SK-N-SH (cell line): Measurements from ENCODE around the gene ZNF80. TPM values are rescaled to one million over a fixed set of nuclear protein-coding genes. Genes with fewer than 3 reads are reported as not detected.

Experiments
- CTCF ChIA-PET: fragments of 300-600, 350-600 bp; formaldehyde crosslinking; extraction: SDS; loops from one replicate; lab custom pipeline; 2021; lab: Yijun Ruan, JAX
- POLR2A ChIA-PET: fragments of 350-600 bp; sonication (Branson Sonifier 250); formaldehyde crosslinking; extraction: SDS; loops from one replicate; lab custom pipeline; 2020; ENCODE audit warnings: antibody characterized with exemption, inconsistent platforms; lab: Yijun Ruan, JAX
- DNase-seq: peaks from one replicate; pipeline ENCODE4 v3.0.0; 2012
- H2AFZ ChIP-seq: fragments of 200-600 bp; sonication (generic); 2 replicates; pipeline ENCODE4 v1.8.1; 2016; ENCODE audit warnings: antibody characterized with exemption, mild to moderate bottlenecking, low read depth
- H3F3A ChIP-seq: fragments of 200-600 bp; sonication (generic); replicated peaks from 2 replicates; pipeline ENCODE3; 2016; ENCODE audit warnings: antibody characterized with exemption, mild to moderate bottlenecking; ENCODE audit not compliant: insufficient read depth
- H3K27ac ChIP-seq, 2 experiments: fragments of 200-500 bp in 1 of 2; fragments of 200-600 bp in 1 of 2; sonication (Bioruptor generic) in 1 of 2; sonication (generic), shearing (Covaris generic) in 1 of 2; 2 replicates each; pipeline versions ENCODE4 v1.5.1 to v1.6.1; 2014 to 2016; ENCODE audit warnings: low read depth in 2 of 2, inconsistent platforms in 1 of 2, low read length in 1 of 2, mild to moderate bottlenecking in 1 of 2, mixed read lengths in 1 of 2
- H3K27me3 ChIP-seq: fragments of 200-600 bp; sonication (generic), shearing (Covaris generic); 2 replicates; pipeline ENCODE4 v1.6.1; 2016; ENCODE audit warnings: mixed run types; ENCODE audit not compliant: insufficient read depth
- H3K36me3 ChIP-seq, 2 experiments: fragments of 200-500 bp in 1 of 2; fragments of 200-600 bp in 1 of 2; sonication (Bioruptor generic) in 1 of 2; sonication (generic) in 1 of 2; replicated peaks in 1 of 2; 2 replicates each; pipeline versions ENCODE3 to v1.5.1; 2014 to 2016; ENCODE audit warnings: low read length in 1 of 2, mild to moderate bottlenecking in 1 of 2; ENCODE audit not compliant: insufficient read depth in 2 of 2, control insufficient read depth in 1 of 2
- H3K4me1 ChIP-seq, 2 experiments: fragments of 200-500 bp in 1 of 2; fragments of 200-600 bp in 1 of 2; sonication (Bioruptor generic) in 1 of 2; sonication (generic), shearing (Covaris generic) in 1 of 2; 2 replicates each; pipeline versions ENCODE4 v1.5.1 to v1.6.1; 2014 to 2016; ENCODE audit warnings: low read depth in 1 of 2, low read length in 1 of 2, mixed run types in 1 of 2; ENCODE audit not compliant: insufficient read depth in 2 of 2, control insufficient read depth in 1 of 2
- H3K4me2 ChIP-seq: fragments of 200-600 bp; sonication (generic), shearing (Covaris generic); 2 replicates; pipeline ENCODE4 v1.6.1; 2017; ENCODE audit warnings: mixed run types
- H3K4me3 ChIP-seq, 2 experiments: fragments of 200-500 bp in 1 of 2; fragments of 200-600 bp in 1 of 2; sonication (Bioruptor generic) in 1 of 2; sonication (generic), shearing (Covaris generic) in 1 of 2; 2 replicates each; pipeline versions ENCODE4 v1.5.1 to v1.8.1; 2014 to 2016; ENCODE audit warnings: low read depth in 2 of 2, inconsistent platforms in 1 of 2, low read length in 1 of 2, mild to moderate bottlenecking in 1 of 2, mixed read lengths in 1 of 2, moderate library complexity in 1 of 2
- H3K79me2 ChIP-seq: fragments of 200-600 bp; sonication (generic); 2 replicates; pipeline ENCODE4 v1.8.1; 2017; ENCODE audit warnings: mild to moderate bottlenecking; ENCODE audit not compliant: insufficient read depth
- H3K9ac ChIP-seq: fragments of 200-600 bp; sonication (generic); 2 replicates; pipeline ENCODE4 v1.6.1; 2017; ENCODE audit warnings: mixed run types
- H3K9me2 ChIP-seq: fragments of 200-600 bp; sonication (generic); 2 replicates; pipeline ENCODE4 v1.6.1; 2017; ENCODE audit warnings: mixed run types
- H3K9me3 ChIP-seq: fragments of 200-600 bp; sonication (generic); 2 replicates; pipeline ENCODE4 v1.6.1; 2017; ENCODE audit warnings: mixed run types, mild to moderate bottlenecking, moderate library complexity
- H4K20me1 ChIP-seq: fragments of 200-600 bp; sonication (generic); 2 replicates; pipeline ENCODE4 v1.6.1; 2017; ENCODE audit warnings: mild to moderate bottlenecking, mixed run types; ENCODE audit not compliant: insufficient read depth
- EP300 ChIP-seq, 2 experiments: IDR thresholded peaks; 2 replicates each; pipeline versions ENCODE4 v1.4.0 to v1.6.1; 2012; ENCODE audit warnings: borderline replicate concordance in 1 of 2, low read depth in 1 of 2, low read length in 1 of 2
- EZH2phosphoT487 ChIP-seq: fragments of 200-600 bp; sonication (generic); IDR thresholded peaks from 2 replicates; pipeline ENCODE4 v1.6.1; 2017; ENCODE audit warnings: low read depth, mixed run types, mild to moderate bottlenecking, antibody characterized with exemption, moderate library complexity, borderline replicate concordance
- FOSL2 ChIP-seq: IDR thresholded peaks from 2 replicates; pipeline ENCODE4 v1.4.0; 2012; ENCODE audit warnings: low read depth, mild to moderate bottlenecking, moderate library complexity, borderline replicate concordance
- FOXJ3 ChIP-seq: sonication (generic); formaldehyde crosslinking; IDR thresholded peaks from 2 replicates; pipeline ENCODE4 v1.5.1; 2020; ENCODE audit warnings: mild to moderate bottlenecking, missing genetic modification reagents
- FOXM1 ChIP-seq: IDR thresholded peaks from 2 replicates; pipeline ENCODE4 v1.4.0; 2012; ENCODE audit warnings: low read depth, mild to moderate bottlenecking
- GABPA ChIP-seq: IDR thresholded peaks from 2 replicates; pipeline ENCODE4 v1.4.0; 2012; ENCODE audit warnings: low read depth, mild to moderate bottlenecking
- IRF3 ChIP-seq: fragments of 150-350 bp; IDR thresholded peaks from 2 replicates; pipeline ENCODE4 v1.6.1; 2016; ENCODE audit warnings: mild to moderate bottlenecking, low read depth, low read length
- MAX ChIP-seq: IDR thresholded peaks from 2 replicates; pipeline ENCODE4 v1.4.0; 2012; ENCODE audit warnings: low read depth
- NFIC ChIP-seq: IDR thresholded peaks from 2 replicates; pipeline ENCODE4 v1.4.0; 2012; ENCODE audit warnings: borderline replicate concordance
- NRF1 ChIP-seq: IDR thresholded peaks from 2 replicates; pipeline ENCODE4 v1.6.1; 2012; ENCODE audit warnings: low read depth, mild to moderate bottlenecking, low read length
- RAD21 ChIP-seq: IDR thresholded peaks from 2 replicates; pipeline ENCODE4 v1.6.1; 2012; ENCODE audit warnings: mild to moderate bottlenecking, low read length
- RCOR1 ChIP-seq: fragments of 150-350 bp; IDR thresholded peaks from 2 replicates; pipeline ENCODE4 v1.6.1; 2017; ENCODE audit warnings: antibody characterized with exemption, low read length
- RFX5 ChIP-seq: IDR thresholded peaks from 2 replicates; pipeline ENCODE4 v1.6.1; 2012; ENCODE audit warnings: mild to moderate bottlenecking, improper control_type of control experiment, low read length
- RXRA ChIP-seq: IDR thresholded peaks from 2 replicates; pipeline ENCODE4 v1.4.0; 2012; ENCODE audit warnings: low read depth, mild to moderate bottlenecking, borderline replicate concordance
- SIN3A ChIP-seq: IDR thresholded peaks from 2 replicates; pipeline ENCODE4 v1.6.1; 2012; ENCODE audit warnings: low read depth, mild to moderate bottlenecking, low read length, moderate library complexity, borderline replicate concordance
- YY1 ChIP-seq: IDR thresholded peaks from 2 replicates; pipeline ENCODE4 v1.4.0; 2012; ENCODE audit warnings: low read depth, mild to moderate bottlenecking
- ZBTB33 ChIP-seq: IDR thresholded peaks from 2 replicates; pipeline ENCODE4 v1.4.0; 2012; ENCODE audit warnings: low read depth, borderline replicate concordance
- WGBS: methylation state at CpG from one replicate; pipeline ENCODE4 v1.1.6; 2017; ENCODE audit warnings: low lambda C conversion rate; 5-methylcytosine and 5-hydroxymethylcytosine counted together
- polyA plus RNA-seq, 3 experiments: library from polyadenylated mRNA; depleted of rRNA; stranded (reverse); fragments of >200 nt; gene quantifications; 2 replicates each; pipeline ENCODE4 v1.2.3, GENCODE V29; 2012
- TF ChIP-seq, protein P1 (sequence below): IDR thresholded peaks from 2 replicates; pipeline ENCODE4 v1.4.0; 2012; ENCODE audit warnings: low read depth, borderline replicate concordance

ZNF80 gene
- polyA plus RNA-seq, 1 of the 3 experiments (the other 2 are of a cell fraction): not detected

DNA sequence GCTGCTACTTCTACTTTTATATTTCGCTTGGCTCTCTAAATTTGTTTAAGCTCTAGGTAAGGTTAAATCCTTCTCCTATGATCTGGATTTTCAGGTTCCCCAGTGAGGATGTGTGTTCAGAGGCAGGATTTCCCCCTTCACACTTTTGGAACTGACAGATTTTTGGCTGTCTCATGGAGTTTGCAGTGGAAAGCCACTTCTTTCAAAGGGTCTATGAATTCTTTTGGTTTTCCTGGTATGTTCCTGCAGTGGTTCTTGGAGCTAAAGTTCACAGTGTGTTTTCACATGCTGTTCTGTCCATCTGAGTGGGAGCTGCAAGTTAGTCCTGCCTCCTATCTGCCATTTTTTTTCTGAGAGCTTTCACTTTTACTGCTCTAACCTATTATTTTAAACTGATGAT lies 34.9 kb upstream of the ZNF80 start:
- Histone ChIP-seq H3F3A (no peaks in the 10 kb centered on the region), H3K27ac (no peak overlapping the region), H4K20me1 (no peaks in the 10 kb centered on the region), H2AFZ (no peak overlapping the region), H3K4me3 (no peak overlapping the region), H3K9me3 (no peaks in the 10 kb centered on the region), H3K9ac (no peak overlapping the region), H3K4me1 (no peaks in the 10 kb centered on the region), H3K79me2 (no peaks in the 10 kb centered on the region), H3K9me2 (no peaks in the 10 kb centered on the region), H3K36me3 (no peaks in the 10 kb centered on the region), H3K27me3 (no peaks in the 10 kb centered on the region), H3K4me2 (no peak overlapping the region)
- ChIA-PET POLR2A (no interaction called here), CTCF (interaction anchor here (1.0 kb wide), 1 partner anchor 19 kb away, joined by 4 read pairs; no protein-coding TSS in a partner anchor)
- TF ChIP-seq ZBTB33 (no peak), GABPA (no peak), FOXJ3 (CRISPR knock-in tag) (no peak), EP300 (IDR thresholded peaks at IDR 0.05; ENCODE audit: borderline replicate concordance in 1 of 2, low read depth in 1 of 2, low read length in 1 of 2) (no peak), YY1 (no peak), RFX5 (no peak), IRF3 (no peak), FOSL2 (no peak), RXRA (no peak), FOXM1 (no peak), NFIC (no peak), MAX (no peak)
- DNase-seq: no peak
- 0% methylated on average over 1 of the region's 1 CpG for WGBS

DNA sequence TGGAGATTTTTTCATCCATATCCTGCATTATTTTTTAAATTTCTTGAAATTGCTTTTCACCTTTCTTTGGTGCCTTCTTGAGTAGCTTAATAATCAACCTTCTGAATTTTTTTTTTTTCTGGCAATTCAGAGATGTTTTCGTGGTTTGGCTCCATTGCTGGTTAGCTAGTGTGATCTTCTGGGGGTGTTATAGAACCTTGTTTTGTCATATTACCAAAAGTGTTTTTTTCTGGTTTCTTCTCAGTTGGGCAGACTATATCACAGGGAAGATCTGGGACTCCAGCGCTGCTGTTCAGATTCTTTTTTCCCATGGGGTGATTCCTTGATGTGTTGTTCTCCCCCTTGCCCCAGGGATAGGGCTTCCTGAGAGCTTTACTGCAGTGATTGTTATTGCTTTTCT lies 32.6 kb upstream of the ZNF80 start:
- H2AFZ ChIP-seq: no peak overlapping the region
- no peak for DNase-seq
- no peaks in the 10 kb centered on the region for H3K9me2 ChIP-seq
- no peaks in the 10 kb centered on the region for H3K79me2 ChIP-seq
- POLR2A ChIA-PET: no interaction called here
- no peaks in the 10 kb centered on the region for H3K4me1 ChIP-seq
- H3K9ac ChIP-seq: no peak overlapping the region
- no peak overlapping the region for H3K27ac ChIP-seq
- CTCF ChIA-PET: interaction anchor here (1.2 kb wide), 1 partner anchor 21 kb away, joined by 5 read pairs; no protein-coding TSS in a partner anchor
- H3K4me3 ChIP-seq: no peak overlapping the region
- no peak overlapping the region for H3K4me2 ChIP-seq
- no peaks in the 10 kb centered on the region for H3F3A ChIP-seq
- TF ChIP-seq NFIC: no peak
- TF ChIP-seq SIN3A: no peak
- no peak for TF ChIP-seq RAD21
- no peak for TF ChIP-seq FOXJ3 (CRISPR knock-in tag)
- TF ChIP-seq EZH2phosphoT487: no peak
- TF ChIP-seq IRF3: no peak
- no peak for TF ChIP-seq RCOR1
- no peak for TF ChIP-seq NRF1
- TF ChIP-seq, protein P1, sequence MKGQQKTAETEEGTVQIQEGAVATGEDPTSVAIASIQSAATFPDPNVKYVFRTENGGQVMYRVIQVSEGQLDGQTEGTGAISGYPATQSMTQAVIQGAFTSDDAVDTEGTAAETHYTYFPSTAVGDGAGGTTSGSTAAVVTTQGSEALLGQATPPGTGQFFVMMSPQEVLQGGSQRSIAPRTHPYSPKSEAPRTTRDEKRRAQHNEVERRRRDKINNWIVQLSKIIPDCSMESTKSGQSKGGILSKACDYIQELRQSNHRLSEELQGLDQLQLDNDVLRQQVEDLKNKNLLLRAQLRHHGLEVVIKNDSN: no peak
- TF ChIP-seq FOXM1: no peak
- H4K20me1 ChIP-seq: no peaks in the 10 kb centered on the region
- H3K9me3 ChIP-seq: no peaks in the 10 kb centered on the region
- 22% methylated on average over 2 of the region's 2 CpGs for WGBS
- H3K27me3 ChIP-seq: no peaks in the 10 kb centered on the region
- H3K36me3 ChIP-seq: no peaks in the 10 kb centered on the region
